GM21381 (cell line): ENCODE data around the gene DNAH11.
"Not testable (repeated sequence)": the region's sequence is repeated elsewhere in the genome, so short reads cannot be mapped to it uniquely, and the experiment has no call there.

Experiments
- ATAC-seq: cut with Tn5 transposase; IDR thresholded peaks from one replicate; pipeline ENCODE4 v1.9.1; 2021; ENCODE audit warnings: mild to moderate bottlenecking, moderate library complexity; ENCODE audit not compliant: unreplicated experiment

The DNAH11 gene

DNA sequence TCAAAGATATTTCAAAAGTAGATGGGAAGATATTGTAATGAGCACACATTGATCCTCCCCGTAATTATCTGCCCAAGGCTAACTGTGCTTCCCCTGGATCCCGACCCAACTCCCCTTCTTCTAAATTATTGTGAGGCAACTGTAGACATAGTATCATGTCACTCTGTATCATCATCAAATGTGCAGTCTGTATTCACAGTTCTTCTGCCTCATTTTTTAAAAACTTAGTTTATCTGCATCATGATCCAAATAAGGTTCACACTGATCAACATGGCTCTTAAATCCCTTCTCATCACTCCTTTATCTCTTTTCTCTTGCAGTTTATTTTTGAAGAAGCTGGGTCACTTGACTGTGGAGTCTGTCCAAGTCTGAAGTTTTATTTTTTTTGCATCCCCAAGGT lies 375.4 kb downstream of the DNAH11 start:
- ATAC-seq: no peak

DNA sequence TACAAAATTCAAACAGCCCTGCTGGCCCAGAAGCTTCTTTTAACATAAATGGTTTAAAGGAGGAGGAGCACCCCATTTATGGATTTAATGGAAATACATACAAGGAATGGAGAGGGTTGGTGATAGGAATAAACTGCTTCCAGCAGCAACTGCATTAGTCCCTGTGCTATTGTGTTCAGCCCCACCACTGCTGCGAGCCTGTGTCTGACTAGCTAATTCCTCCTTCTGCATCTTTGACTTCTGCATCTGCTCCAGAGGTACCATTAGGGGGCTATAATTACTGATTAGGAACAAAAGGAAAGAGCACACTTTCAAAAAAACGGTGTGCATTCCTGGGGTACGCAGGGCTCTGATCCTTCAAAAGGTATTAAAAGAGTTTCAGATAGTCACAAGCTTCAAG lies 378.1 kb downstream of the DNAH11 start:
- ATAC-seq: no peak

DNA sequence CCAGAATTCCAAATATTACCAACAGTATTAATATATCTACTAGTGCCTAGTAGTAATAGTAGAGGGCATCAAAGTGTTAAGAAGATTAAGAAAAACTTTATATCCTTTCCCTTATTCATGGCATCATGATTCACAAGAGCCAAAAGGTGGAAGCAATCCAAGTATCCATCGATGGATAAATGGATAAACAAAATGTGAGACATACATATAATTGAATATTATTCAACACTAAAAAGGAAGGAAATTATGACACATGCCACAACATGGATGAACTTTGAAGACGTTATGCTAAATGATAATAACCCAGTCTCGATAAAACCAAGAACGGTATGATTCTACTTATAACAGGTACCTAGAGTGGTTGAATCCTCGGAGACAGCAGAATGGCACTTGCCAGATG lies 379.8 kb downstream of the DNAH11 start:
- no peak for ATAC-seq

GRCh38 chr7:21923658-21924057 lies 380.8 kb downstream of the DNAH11 start:
- ATAC-seq: no peak

DNA sequence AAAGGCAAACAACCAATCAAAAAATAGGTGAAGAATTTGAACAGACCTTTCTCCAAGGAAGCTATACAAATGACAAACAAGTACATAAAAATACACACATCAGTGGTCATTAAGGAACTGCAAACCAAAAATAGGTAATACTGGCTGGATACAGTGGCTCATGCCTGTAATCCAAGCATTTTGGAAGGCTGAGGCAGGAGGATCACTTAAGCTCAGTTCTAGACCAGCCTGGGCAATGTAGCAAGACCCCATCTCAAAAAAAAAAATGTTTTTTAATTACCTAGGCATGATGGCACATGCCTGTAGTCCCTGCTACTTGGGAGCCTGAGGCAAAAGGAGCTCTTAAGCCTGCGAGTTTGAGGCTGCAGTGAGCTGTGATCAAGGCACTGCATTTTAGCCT lies 383.6 kb downstream of the DNAH11 start:
- no peak for ATAC-seq

GRCh38 chr7:21927693-21928092 lies 384.9 kb downstream of the DNAH11 start:
- ATAC-seq: no peak

- ATAC-seq: not testable (repeated sequence)
Measured at GRCh38 chr7:21933293-21933692, 390.5 kb downstream of the DNAH11 start.

DNA sequence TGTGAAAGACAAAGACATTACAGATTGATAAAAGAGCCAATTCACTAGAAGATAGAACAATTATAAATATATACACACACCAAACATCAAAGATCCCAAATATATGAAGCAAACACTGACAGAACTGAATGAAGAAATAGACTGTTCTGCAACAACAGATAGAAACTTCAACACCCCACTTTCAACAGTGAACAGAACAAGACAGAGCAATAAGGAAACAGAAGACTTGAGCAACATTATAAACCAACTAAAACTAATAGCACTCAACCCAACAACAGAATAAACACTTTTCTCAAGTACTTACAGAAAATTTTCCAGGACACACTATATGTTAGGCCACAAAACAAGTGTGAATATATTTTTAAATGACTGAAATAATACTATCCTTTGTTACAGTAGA lies 392.0 kb downstream of the DNAH11 start:
- ATAC-seq: no peak

DNA sequence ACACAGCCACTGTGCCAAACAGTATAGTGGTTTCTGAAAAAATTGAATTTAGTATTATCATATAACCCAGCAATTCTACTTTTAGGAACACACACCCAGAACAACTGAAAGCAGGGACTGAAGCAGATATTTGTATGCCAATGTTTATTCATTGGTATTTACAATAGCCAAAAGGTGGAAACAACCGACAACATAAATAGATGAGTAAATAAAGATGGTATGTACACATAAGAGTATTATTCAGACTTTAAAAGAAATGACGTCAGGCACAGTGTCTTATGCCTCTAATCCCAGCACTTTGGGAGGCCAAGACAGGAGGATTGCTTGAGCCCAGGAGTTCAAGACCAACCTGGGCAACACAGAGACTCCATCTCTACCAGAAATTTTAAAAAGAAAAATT lies 395.6 kb downstream of the DNAH11 start:
- no peak for ATAC-seq

DNA sequence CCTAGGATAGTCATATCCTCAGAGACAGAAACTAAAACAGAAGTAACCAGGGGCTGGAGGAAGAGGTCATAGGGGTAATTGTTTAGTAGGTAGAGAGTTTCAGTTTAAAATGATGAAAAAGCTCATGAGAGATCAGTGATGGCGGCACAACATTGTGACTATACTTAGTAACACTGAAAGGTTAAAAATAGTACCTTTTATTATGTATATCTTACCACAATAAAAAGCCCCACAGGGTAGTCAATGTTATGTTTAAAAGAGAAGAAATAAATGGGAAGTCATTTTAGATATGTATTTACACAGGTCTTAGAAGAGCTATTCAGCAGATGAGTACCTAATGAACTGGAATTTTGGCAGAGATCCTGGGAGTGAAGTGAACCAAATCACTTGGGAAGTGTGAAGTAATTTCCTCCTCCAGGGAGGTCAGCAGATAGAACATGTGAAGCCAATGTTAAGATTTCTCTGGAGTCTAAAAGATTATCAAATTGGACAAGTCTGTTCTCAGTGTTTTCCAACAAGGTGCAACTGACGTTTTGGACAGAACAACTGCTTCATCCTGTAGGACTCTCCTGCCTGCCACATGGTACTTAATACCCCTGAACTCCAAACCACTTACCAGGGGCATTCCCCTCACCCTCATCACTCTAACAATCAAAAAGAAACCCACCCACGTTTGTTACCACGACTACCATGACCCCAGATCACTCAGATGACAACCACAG lies 396.5 kb downstream of the DNAH11 start:
- ATAC-seq: peak; percentile 62

- no peak for ATAC-seq
Measured at GRCh38 chr7:21939858-21940372, 397.1 kb downstream of the DNAH11 start.

DNA sequence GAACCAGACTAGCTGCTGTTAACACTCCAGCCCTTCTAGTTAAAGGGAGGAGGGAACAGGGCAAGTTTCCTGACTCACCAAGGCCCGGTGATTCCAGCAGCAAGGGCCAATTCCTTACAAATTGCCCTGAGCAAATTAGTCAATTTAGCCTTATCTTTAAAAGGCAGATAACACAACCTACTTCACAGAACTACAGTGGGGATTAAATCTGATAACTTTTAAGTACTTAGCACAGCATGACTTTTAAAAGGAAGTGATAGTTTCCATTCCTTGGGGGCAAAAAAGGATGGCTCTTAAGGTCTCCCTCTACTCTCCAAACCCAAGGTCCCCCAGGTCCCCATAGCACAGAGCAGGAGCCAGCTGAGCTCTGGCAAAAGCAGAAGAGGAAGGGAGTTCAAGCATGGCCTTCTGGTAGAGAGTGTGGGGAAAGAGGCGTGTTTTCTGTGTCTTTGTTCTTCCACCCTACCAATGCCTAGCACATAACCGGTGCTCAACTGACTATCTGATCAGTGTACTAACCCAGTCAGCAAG lies 398.8 kb downstream of the DNAH11 start:
- ATAC-seq: no peak

DNA sequence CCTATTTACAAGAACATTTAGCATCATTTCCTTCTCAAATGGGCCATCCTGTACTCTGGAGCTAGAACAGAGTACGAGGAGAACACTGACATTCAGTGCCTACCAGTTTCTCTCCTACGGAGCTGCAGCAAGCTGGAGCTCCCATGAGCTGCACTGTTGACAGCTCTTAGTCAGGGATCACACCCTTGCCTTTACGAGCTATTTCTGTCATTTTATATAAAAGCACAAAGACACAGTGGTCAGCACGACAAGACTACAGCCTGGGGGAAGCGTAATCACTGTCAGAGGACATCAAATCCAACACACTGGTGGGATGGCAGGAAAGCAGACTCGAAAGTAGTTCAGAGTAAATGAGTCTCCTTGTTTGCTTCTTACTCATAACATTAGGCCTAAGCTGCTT lies 400.1 kb downstream of the DNAH11 start:
- ATAC-seq: no peak

DNA sequence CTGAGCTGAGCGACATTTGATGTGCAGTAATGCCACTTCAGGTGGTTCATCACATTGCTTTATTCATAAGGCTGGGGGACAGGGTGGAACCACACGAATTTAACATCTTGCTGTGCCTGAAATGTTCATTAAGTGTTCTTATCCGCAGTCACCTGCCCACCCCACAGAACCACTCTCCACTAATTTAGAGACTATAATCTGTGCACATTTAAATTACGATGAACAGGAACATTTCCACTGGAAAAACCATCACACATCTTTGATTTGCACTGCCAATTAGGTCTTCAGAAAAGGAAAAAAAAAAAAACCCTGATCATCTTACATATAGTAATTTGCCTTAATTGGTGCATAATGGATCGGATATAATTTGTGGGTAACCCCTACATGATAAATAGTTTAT lies 400.6 kb downstream of the DNAH11 start:
- no peak for ATAC-seq

GRCh38 chr7:21944616-21945453 lies 402.0 kb downstream of the DNAH11 start:
- no peak for ATAC-seq

GRCh38 chr7:21945454-21946221 lies 402.8 kb downstream of the DNAH11 start, which contains the start of gene CDCA7L:
Gene CDCA7L (minus strand): TSS chr7:21945899. CDS start chr7:21945804, 95 bp downstream.
- peak; percentile 85 for ATAC-seq

- no peak for ATAC-seq
Measured at GRCh38 chr7:21946222-21946709, 403.4 kb downstream of the DNAH11 start.

- ATAC-seq: no peak
Measured at GRCh38 chr7:21947056-21947455, 404.2 kb downstream of the DNAH11 start.

- ATAC-seq: no peak
Measured at GRCh38 chr7:21947946-21948345, 405.1 kb downstream of the DNAH11 start.

GRCh38 chr7:21948364-21948763 lies 405.5 kb downstream of the DNAH11 start:
- ATAC-seq: no peak
